ENCODE results near the gene TCHP.

- TF ChIP-seq, protein P1, sequence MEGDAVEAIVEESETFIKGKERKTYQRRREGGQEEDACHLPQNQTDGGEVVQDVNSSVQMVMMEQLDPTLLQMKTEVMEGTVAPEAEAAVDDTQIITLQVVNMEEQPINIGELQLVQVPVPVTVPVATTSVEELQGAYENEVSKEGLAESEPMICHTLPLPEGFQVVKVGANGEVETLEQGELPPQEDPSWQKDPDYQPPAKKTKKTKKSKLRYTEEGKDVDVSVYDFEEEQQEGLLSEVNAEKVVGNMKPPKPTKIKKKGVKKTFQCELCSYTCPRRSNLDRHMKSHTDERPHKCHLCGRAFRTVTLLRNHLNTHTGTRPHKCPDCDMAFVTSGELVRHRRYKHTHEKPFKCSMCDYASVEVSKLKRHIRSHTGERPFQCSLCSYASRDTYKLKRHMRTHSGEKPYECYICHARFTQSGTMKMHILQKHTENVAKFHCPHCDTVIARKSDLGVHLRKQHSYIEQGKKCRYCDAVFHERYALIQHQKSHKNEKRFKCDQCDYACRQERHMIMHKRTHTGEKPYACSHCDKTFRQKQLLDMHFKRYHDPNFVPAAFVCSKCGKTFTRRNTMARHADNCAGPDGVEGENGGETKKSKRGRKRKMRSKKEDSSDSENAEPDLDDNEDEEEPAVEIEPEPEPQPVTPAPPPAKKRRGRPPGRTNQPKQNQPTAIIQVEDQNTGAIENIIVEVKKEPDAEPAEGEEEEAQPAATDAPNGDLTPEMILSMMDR (conservative IDR thresholded peaks at IDR 0.05; ENCODE audit: low read length): no peak
- TF ChIP-seq EZH2phosphoT487 (IDR thresholded peaks at IDR 0.05; ENCODE audit: borderline replicate concordance): no peak
Observed at GRCh38 chr12:109877504-109878246, 22.4 kb upstream of the TCHP start.
